NCI-H2029 treated with DMSO at 0.1 percent for 48 hours (cell line): Measurements from ENCODE around the gene MAN1A1.
"Not testable (repeated sequence)": the region's sequence is repeated elsewhere in the genome, so short reads cannot be mapped to it uniquely, and the experiment has no call there.

Source experiments
- DNase-seq: peaks from one replicate; lab custom pipeline; 2025; lab: John Stamatoyannopoulos, UW

MAN1A1 gene

DNA sequence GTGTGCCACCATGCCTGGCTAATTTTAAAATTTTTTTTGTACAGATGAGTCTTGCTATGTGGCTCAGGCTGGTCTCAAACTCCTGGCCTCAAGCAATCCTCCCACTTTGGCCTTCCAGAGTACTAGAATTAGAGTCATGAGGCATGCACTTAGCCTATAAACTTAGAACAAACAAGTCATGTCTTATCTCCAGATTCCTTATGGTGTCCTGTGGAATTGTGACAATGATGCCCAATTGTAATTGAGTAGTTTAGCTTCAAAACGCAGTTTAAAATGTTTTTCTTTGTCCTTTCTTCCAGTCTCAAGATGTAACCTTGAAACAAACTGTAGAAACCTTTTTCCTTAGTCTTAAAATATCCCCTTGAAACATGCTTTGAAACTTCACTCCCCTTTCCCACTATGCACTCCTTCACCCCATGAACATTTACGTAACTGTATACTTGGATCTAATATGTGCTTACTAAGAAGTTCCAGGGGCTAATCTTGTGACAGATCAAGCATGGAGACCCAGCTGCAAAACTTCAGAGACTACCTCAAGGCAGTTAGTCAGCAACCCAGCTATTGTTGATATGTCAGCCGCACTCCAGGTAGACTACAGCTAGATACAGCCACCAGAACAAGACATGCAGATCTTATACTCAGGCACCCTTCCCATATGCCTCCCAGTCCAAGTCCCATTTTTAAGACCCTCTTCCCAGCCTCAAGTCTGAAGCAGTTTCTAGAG, 46.2 kb downstream of the MAN1A1 start:
- no peak for DNase-seq

DNA sequence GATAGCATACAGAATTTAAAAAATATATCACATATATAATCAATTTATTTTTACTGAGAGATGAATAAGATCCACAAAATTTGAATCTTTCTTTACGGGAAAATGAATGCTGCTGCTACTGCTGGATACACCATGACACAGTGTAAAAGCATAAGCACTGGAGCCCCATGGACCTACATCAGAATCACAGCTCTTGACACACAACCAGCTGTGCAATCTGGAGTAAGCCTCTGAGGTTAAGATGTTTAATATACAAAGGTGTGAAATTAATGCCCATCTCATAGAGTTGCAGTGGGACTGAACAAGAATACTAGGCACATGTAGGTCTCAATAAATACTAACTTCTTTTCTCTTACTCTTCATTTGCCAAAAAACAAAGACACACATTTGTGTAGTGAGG, 48.1 kb downstream of the MAN1A1 start:
- DNase-seq, result no peak

DNA sequence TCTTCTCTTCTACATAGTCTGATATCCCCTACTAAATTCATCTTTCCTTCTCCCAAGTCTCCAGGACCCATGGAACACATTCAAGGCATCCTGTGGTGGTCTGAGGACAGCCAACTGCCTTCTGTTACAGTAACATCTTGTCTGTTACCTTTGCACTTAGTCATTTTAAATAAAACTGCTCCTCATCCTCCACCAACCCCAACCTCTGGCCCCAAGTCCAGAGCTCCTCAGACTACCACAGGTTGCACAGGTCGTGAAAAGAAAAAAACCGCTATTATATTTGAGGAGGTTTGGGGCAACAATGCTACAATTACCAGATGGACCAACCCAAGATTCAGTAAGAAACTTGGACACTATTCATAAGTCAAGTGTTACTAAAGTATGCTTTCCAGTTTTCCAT, 49.9 kb downstream of the MAN1A1 start:
- no peak for DNase-seq

DNA sequence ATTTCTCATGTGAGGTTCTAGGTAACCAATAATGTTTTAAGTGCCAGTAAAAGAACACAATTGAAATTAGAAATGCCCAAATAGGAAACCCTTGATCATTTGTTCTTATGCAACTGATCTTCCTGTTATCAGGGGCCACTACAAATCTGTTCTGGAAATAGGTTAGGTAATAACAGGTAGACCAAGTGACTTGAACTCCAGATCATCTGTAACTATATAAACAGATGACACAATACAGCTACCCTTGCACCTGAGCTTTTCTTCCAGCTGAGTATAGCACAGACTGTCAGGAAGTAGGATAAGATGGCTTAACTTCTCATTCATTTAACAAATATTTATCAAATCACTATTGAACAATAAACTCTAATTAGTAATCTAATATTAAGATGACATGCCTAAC, 52.5 kb downstream of the MAN1A1 start:
- DNase-seq, result no peak

DNA sequence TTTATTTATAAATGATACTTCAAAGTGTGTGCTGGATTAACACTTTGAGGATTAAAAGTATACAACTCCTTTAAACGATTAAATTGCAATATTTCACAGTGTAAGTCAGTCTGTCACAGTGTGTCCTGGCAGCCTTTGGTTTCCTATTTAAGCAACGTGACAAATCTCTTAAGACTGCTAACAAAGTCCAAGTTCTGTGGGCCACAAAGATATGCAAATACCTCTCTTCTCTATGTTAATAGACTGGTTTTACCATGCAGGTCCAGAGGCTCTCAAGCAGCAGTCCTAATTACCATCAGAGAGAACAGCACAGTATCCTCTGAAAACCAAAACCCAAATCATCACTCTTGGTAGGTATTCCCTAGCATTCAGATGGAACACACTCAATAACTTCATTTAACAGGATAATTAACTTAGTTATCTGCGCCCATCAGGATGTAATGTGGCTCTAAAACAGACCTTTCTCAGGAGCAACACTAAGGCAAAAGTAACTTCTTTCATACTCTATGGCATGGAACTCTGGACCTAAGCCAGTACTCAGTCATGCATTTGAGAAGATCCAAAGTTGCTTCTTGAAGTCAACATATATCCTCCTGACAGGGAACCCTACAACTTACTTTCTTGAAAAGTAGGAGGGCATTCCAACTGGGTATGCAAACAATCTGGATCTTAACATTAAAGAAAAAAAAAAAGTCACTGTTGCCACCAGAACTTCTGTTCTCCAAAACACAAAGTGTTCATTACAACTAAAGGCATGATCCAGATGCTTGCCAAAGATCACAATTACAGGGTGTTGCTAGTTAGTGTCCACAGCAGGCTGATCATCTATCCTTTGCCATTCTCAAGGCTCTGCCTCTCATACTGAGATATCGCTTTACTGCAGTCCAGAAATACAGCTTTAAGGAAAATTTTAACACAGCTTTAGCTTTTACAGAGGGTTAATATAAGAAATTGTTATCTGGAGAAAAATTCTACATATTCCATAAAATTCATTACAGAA, 53.2 kb downstream of the MAN1A1 start:
- no peak for DNase-seq

DNA sequence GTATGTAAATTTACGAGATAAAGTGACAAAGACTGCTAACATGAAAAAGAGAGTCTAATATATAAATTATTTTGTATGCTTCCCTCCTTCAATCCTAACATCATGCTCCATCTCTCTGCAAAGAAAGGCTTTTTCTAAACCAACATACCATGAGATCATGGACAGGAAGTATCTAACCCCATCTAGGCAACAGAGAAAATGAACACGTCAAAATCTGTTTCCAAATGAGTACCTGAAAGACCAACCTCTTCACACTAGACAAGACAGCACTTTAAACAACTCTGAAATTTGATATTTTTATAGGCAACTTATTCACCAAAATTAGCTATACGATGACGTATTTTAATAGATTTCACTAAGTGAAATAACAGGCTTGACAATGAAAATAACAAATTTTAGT, 54.6 kb downstream of the MAN1A1 start:
- DNase-seq, result no peak

DNA sequence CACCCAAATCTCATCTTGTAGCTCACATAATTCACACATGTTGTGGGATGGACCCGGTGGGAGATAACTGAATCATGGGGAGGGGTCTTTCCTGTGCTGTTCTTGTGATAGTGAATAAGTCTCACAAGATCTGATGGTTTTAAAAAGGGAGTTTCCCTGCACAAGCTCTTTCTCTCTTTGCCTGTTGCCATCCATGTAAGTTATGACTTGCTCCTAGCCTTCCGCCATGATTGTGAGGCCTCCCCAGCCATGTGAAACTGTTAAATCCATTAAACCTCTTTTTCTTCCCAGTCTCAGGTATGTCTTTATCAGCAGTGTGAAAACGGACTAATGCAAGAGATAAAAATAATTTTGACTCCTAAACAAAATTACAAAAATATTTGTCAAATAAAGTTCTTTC, 58.5 kb downstream of the MAN1A1 start:
- not testable (repeated sequence) for DNase-seq

DNA sequence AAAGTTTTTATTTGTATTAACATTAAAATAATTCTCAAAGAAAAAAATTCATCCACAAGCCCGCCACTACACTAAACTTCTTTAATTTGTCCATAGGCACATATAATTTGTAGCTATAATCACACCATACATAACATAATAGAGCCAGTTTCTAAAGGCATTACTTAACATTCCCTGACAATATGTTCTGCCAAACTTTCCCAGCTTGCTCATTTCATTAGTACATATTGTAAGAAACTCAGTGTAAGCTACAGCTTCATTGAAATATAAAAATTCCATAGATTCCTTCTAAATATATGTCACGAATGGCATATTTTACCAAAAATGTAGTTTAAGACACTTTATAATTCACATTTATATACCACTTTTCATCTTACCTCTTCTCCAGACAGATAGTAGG, 59.3 kb downstream of the MAN1A1 start:
- DNase-seq, result no peak

DNA sequence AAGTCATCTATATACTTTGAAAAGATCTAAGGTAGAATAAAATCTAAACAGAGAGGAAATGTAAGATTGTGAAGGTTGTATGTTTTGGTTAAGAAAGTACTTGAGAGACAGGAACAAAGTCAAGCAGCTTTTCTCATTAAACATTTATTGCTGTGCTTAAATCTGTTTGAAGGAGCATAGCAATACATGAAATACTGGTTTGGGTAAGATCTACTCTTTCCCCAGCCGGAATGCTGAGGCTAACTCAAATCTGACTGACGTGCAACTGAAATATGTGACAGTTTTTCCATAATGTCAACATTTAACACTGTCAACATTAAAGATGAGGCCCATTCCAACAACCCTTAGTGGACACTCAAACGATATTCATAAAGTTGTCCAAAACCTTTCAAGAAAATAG, 59.9 kb downstream of the MAN1A1 start:
- no peak for DNase-seq

DNA sequence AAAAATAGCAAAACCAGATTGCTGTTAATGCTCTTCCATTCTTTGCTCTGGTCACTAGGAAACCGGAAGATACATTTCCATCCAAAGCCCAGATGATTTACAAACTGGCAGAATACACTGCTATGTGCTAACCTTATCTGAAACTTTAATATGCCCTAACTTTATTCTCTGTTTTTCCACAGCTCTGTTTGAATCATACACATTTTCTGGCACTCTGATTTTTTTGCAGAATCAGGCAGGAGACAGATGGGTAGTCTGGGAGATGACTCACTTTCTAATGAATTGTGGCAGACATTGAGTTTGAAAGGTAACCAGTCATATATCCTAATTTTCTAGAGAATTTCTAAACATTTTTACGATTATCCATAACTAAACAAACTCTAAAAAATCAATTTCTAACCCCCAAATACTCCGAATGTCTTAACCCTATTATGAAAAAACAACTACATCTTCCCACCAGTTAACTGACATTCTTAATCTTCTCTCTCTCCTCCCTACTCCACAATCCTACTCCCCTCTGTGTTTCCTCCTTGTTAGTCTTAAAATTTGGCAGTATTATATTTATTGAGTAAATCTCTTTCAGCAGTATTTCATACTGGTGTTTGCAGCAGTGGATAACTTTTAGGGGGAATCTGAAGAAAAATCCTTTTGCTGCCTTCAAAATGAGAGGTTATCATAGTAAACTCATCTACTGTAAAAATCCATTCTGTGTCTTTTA, 63.5 kb downstream of the MAN1A1 start:
- no peak for DNase-seq

DNA sequence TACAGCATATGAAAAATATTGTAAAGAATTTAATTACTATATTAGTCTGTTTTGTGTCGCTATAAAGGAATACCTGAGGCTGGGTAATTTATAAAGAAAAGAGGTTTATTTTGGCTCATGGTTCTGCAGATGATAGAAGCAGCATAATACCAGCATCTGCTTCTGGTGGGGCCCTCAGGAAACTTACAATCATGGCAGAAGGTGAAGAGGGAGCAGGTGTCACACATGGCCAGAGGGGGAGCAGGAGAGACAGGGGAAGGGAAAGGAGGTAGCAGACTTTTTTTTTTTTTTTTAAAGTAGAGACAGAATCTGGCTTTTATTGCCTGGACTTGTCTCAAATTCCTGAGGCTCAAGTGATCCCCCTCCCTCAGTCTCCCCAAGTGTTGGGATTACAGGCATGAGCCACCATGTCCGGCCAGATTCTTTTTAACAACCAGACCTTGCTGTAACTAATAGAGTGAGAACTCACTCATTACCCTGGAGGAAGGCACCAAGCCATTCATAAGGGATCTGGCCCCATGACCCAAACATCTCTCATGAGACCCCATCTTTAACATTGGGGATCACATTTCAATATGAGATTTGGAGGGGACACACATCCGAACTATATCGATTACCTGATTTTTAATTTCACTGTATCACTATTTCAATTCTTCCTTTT, 64.6 kb downstream of the MAN1A1 start:
- DNase-seq, result no peak

DNA sequence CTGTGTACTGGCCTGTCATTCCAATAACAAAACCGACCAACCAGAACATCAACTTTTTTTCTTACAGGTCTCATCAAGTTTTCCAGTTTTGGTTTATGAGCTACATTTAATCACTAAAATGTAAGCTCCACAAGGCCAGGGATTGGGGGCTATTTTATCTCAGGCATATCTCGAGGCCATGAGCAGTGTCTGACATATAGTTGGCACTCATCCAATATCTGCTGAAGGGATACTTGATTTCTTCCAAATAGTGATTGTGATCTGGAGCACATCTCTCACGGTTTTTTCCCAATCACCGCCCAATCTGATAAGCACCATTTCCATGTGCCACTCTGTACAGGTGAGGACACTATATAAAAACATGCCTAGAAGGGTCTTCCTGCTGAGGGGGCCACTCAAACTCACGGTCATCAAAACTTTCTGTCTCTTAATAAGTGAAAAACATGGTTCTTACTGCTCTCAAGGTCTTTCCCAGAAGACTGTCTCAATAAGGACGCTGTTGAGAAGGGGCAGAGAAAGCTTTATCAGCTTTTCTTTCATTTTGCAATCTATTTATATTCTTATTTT, 65.5 kb downstream of the MAN1A1 start:
- DNase-seq, result no peak

DNA sequence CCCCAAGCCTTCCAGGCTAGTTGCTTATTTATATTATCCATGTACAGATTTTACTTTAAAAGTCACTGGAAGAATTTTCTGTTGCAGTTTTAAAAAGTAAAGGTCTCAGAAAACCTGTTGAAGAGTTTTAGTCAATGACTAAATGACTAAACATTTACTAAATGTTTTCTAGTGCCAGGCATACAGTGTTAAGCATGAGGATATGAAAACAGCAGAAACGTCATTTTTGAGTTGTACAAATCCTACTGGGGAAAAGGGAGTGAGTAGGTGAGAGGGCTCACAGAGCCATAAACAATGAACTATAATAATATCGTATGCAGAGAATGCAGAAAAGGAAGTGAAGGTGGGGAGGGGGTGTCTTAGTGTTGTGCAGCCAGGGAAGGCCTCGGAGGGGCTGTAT, 66.3 kb downstream of the MAN1A1 start:
- no peak for DNase-seq

DNA sequence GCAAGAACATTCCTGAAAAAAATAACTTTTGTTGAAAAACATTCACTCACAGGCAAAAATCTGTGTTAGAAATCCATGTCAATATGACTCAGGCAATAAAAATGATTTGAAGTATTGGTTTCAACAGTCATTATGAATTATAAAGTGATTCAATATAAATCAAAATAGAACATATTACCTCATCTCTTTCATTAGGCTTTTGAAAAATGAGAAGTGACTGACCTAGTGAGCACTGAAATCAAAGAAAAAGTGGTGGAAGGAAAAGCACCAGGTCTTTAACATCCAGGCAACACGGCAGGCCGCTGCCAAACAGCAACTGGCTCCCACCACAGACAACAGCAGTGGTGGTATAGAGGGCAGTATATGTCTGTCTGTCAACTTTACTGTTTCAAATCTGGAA, 68.9 kb downstream of the MAN1A1 start:
- DNase-seq, result no peak

DNA sequence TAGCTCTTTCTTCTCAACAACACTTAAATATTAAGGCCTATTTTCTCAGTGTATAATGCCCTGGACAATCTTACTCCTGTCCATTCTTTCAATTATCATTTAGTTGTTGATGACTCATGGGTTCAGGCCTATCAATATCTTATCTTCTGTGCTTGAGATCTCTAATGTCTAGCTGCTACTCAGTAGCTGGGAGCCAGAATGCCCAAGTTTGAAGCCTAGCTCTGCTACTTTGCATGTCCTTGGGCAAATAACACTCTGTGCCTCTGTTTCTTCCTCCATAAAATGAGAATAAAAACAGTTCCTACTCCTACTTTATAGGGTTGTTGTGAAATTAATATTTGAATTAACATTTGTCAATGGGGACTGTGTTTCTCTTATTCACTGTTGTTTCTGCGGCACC, 69.5 kb downstream of the MAN1A1 start:
- DNase-seq, result no peak

DNA sequence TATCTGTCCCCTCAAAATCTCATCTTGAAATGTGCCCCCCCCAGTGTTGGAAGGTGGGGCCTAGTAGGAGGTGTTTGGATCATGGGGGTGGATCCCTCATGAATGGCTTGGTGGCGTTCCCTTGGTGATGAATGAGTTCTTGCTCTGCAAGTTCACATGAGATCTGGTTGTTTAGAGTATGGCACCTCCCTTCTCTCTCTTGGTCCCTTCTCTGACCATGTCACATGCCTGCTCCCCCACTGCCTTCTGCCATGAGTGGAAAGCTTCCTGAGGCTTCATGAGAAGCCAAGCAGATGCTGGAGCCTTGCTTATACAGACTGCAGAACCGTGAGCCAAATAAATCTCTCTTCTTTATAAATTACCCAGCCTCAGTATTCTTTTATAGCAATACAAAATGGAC, 70.9 kb downstream of the MAN1A1 start:
- no peak for DNase-seq

DNA sequence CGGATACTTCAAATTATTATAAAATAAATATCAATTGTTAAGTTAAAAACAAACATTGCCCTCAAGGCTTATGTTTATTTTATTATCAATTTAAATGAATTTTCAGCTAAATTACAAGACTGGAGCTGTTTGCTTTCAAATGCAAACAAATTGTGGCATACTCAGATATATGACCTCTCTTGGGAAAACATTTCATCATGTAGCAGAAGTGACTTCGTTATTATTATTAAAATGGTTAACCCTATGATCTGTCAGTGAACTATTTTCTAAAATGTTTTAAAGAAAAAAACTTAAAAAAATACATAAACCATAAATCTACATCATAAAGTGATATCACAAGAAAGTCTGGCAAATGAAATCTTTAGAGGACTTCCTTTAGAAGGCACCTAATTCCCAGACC, 72.5 kb downstream of the MAN1A1 start:
- peak; percentile 27 for DNase-seq

DNA sequence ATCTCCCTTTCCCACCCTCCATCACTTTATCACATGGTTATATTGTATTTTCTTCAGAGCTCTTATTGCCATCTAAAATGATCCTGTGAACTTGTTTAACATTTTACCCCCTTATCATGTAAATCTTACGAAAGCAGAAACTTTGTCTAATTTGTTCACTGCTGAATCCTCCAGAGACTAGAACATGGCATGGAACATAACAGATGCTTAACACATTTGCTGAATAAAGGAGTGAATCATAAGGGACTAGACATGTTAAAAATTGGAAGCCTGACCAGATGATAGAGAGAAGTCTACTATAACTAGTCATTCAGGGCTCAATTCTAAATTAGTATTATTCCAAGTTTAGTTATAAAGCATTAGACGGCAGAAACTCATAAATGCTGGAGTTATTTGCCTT, 73.3 kb downstream of the MAN1A1 start:
- no peak for DNase-seq

DNA sequence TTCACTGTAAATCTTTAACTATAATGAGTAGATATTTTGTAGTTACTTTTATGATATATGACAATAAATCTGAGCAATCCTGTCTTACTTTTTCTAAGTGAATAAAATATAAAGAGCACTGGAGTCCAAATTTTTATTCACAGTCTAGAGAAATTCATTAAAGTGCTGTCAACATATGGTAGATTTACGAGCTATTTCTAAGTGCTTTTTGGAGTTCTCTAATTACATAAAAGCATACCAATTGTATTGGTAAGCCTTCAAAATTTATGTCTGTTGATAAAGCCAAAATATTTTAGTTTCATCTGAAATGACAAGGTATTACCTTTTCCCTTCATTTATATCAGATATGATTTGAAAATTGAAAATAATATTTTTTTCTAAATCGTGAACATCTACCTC, 75.4 kb downstream of the MAN1A1 start:
- no peak for DNase-seq

DNA sequence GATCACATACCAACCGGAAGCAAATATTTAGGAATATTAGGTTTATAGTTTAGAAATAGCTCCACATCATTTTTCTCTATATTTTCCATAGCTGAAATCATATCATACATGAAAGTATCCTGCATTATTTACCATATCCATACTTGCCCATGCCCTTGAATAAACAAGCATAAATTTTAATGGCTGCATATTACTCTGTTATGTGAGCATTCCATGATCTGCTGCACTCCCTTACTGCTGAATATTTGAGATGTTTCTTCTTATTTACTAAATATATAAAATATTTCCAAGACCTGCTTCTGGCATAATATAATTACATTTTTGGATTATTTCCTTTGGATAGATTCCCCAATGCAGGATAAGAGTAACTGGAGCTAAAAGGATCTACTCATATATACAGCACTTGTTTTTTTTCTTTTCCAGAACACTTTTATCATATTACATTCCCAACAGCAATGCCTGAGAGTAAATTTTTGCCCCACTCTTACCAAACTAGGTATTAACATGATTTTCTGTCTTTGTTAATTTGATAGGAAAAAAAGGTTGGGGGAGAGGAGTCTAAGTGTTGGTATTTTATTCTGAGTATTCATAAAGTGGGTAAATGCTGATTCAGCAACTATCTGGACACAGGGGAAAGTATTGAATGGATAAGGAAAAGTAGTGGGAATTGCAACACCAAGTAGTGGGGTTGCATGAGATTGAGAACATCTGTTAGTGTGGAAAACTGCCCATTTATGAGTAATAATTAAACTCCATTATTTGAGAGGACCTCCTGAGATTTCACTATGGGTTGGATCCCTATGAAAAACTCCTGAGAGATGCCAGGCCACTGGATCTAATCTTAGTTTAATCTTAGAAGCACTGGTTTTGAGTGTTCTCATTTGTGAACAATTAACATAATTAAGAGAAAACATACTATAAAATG, 76.0 kb downstream of the MAN1A1 start:
- no peak for DNase-seq

DNA sequence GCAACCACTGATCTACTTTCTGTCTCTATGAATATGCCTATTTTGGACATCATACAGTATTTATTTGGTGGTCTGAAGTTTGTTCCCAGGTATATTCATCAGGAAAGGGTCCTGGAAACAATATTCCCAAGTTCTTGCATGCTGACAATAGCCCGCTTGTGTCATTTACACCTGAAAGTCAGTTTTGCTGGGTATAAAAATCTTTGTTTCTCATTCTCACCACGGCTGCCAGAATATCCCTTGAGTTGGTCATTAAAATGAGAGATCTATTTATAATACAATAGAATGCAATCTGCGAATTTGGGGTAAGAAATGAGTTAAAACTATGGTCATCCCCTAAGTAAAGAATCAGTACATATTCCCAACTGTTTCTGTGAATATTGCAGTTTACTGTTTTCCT, 79.0 kb downstream of the MAN1A1 start:
- DNase-seq, result no peak
